B cell (primary cell): ENCODE data around the gene ETV6. TPM values are rescaled to one million over a fixed set of nuclear protein-coding genes. Genes with fewer than 3 reads are reported as not detected.

Experiments used
- ATAC-seq: fragments of 200-7000 bp; cut with Tn5 transposase; one replicate; pipeline ENCODE4 v1.10.0; 2021; ENCODE audit warnings: low read depth, mild to moderate bottlenecking, moderate number of reproducible peaks, moderate library complexity
- CTCF ChIA-PET: fragments of 350-600 bp; sonication (Branson Sonifier 250); formaldehyde crosslinking; loops from one replicate; lab custom pipeline; 2021; ENCODE audit warnings: antibody characterized with exemption, inconsistent platforms; lab: Charles Lee
- POLR2A ChIA-PET: fragments of 350-600 bp; sonication (Branson Sonifier 250); formaldehyde crosslinking; loops from one replicate; lab custom pipeline; 2021; ENCODE audit warnings: antibody characterized with exemption; lab: Charles Lee
- DNase-seq: peaks from one replicate; pipeline ENCODE4 v3.0.0; 2013
- H2AFZ ChIP-seq: 2 replicates; pipeline ENCODE4 v1.6.1; 2012; ENCODE audit warnings: mild to moderate bottlenecking, low read depth, low read length; ENCODE audit not compliant: insufficient read depth, poor library complexity, severe bottlenecking
- H3K27ac ChIP-seq, 2 donors: 1 replicate in 1 of 2; 2 replicates in 1 of 2; pipeline ENCODE4 v1.5.1; 2012 to 2013; ENCODE audit warnings: low read length in 2 of 2, mild to moderate bottlenecking in 2 of 2, moderate library complexity in 1 of 2
- H3K27me3 ChIP-seq, 4 experiments: fragments of 200-600 bp in 1 of 4; sonication (generic) in 1 of 4; replicated peaks in 1 of 4; 1 replicate in 2 of 4; 2 replicates in 2 of 4; pipeline versions ENCODE4 v1.6.1 to v1.7.0; 2013 to 2016; ENCODE audit warnings: low read length in 3 of 4, mild to moderate bottlenecking in 2 of 4, mixed read lengths in 1 of 4, moderate library complexity in 1 of 4; ENCODE audit not compliant: insufficient read depth in 4 of 4, control insufficient read depth in 3 of 4; ENCODE audit errors: control extremely low read depth in 1 of 4
- H3K36me3 ChIP-seq, 2 experiments: replicated peaks in 1 of 2; 1 replicate in 1 of 2; 2 replicates in 1 of 2; pipeline versions ENCODE4 v1.6.1 to v1.7.1; 2013; ENCODE audit warnings: low read length in 1 of 2; ENCODE audit not compliant: insufficient read depth in 2 of 2, control insufficient read depth in 1 of 2; ENCODE audit errors: control extremely low read depth in 1 of 2, extremely low read depth in 1 of 2
- H3K4me1 ChIP-seq, 2 donors: fragments of 200-600 bp in 1 of 2; sonication (generic) in 1 of 2; 1 replicate in 1 of 2; 2 replicates in 1 of 2; pipeline versions ENCODE4 v1.5.1 to v1.6.1; 2013 to 2017; ENCODE audit warnings: low read length in 2 of 2; ENCODE audit not compliant: control insufficient read depth in 2 of 2, insufficient read depth in 2 of 2
- H3K4me2 ChIP-seq: replicated peaks from 2 replicates; pipeline ENCODE3; 2012; ENCODE audit warnings: mild to moderate bottlenecking, low read depth, low read length; ENCODE audit not compliant: poor library complexity, severe bottlenecking
- H3K4me3 ChIP-seq, 5 experiments: fragments of 200-600 bp in 1 of 5; sonication (generic) in 1 of 5; 1 replicate in 3 of 5; 2 replicates in 2 of 5; pipeline versions ENCODE4 v1.5.1 to v1.7.0; 2011 to 2016; ENCODE audit warnings: low read length in 4 of 5, mild to moderate bottlenecking in 4 of 5, low read depth in 2 of 5, control low read depth in 1 of 5, moderate library complexity in 1 of 5; ENCODE audit not compliant: insufficient read depth in 1 of 5; ENCODE audit errors: control extremely low read depth in 1 of 5, extremely low read depth in 1 of 5
- H3K79me2 ChIP-seq: fragments of 200-600 bp; sonication (generic); one replicate; pipeline ENCODE4 v1.6.0; 2016; ENCODE audit warnings: low read length; ENCODE audit not compliant: control insufficient read depth, insufficient read depth
- H3K9ac ChIP-seq: fragments of 200-600 bp; sonication (generic); 2 replicates; pipeline ENCODE4 v1.6.1; 2017; ENCODE audit warnings: mild to moderate bottlenecking, low read length, moderate library complexity
- H3K9me3 ChIP-seq, 3 donors: one replicate each; pipeline versions ENCODE4 v1.6.1 to v1.7.1; 2013; ENCODE audit warnings: low read length in 2 of 3; ENCODE audit not compliant: control insufficient read depth in 2 of 3, insufficient read depth in 1 of 3; ENCODE audit errors: control extremely low read depth in 1 of 3
- H4K20me1 ChIP-seq: 2 replicates; pipeline ENCODE4 v1.6.0; 2012; ENCODE audit warnings: mild to moderate bottlenecking, low read length; ENCODE audit not compliant: insufficient read depth, control insufficient read depth, poor library complexity, severe bottlenecking
- H3K27ac Mint-ChIP-seq: one replicate; pipeline ENCODE4 v1.8.0; 2021; ENCODE audit warnings: mixed read lengths
- H3K27me3 Mint-ChIP-seq: one replicate; pipeline ENCODE4 v1.8.0; 2021; ENCODE audit warnings: mixed read lengths
- H3K4me1 Mint-ChIP-seq: one replicate; pipeline ENCODE4 v1.8.0; 2021; ENCODE audit warnings: mixed read lengths
- H3K4me3 Mint-ChIP-seq: one replicate; pipeline ENCODE4 v1.8.0; 2021; ENCODE audit warnings: mixed read lengths
- H3K9me3 Mint-ChIP-seq: one replicate; pipeline ENCODE4 v1.8.0; 2022; ENCODE audit warnings: mixed read lengths; ENCODE audit not compliant: insufficient read depth
- EZH2 ChIP-seq: IDR thresholded peaks from 2 replicates; pipeline ENCODE4 v1.6.1; 2012; ENCODE audit warnings: borderline replicate concordance, low read depth, mild to moderate bottlenecking, moderate library complexity, low read length; ENCODE audit not compliant: insufficient read depth, poor library complexity, severe bottlenecking
- WGBS: methylation state at CpG from one replicate; pipeline ENCODE4 v1.1.5; 2013; ENCODE audit warnings: missing lambda C conversion rate; ENCODE audit not compliant: insufficient coverage; 5-methylcytosine and 5-hydroxymethylcytosine counted together
- intact Hi-C: fragments of 100-400 bp; cut with micrococcal nuclease; formaldehyde crosslinking; loops from one replicate; pipeline ENCODE4 v1.10.0; 2022
- polyA plus RNA-seq: library from polyadenylated mRNA; depleted of rRNA; stranded (reverse); fragments of >200 nt; gene quantifications from 2 replicates; pipeline ENCODE4 v1.2.3, GENCODE V29; 2012
- total RNA-seq, 2 donors: library from RNA; stranded (reverse); fragments of 120-200 nt in 1 of 2; gene quantifications; 1 replicate in 1 of 2; 2 replicates in 1 of 2; pipeline versions ENCODE4 v1.2.3 to v1.2.4, GENCODE V29; 2013 to 2022
- TF ChIP-seq, protein P1 (sequence below): fragments of 200-600 bp; IDR thresholded peaks from one replicate; pipeline ENCODE4 v1.8.0; 2022; ENCODE audit warnings: antibody characterized with exemption, mild to moderate bottlenecking

Gene ETV6
- total and polyA plus RNA-seq, 2 donors (not counting 1 experiment from before 2014, with no cell fraction given): 17.4 to 123 TPM

DNA sequence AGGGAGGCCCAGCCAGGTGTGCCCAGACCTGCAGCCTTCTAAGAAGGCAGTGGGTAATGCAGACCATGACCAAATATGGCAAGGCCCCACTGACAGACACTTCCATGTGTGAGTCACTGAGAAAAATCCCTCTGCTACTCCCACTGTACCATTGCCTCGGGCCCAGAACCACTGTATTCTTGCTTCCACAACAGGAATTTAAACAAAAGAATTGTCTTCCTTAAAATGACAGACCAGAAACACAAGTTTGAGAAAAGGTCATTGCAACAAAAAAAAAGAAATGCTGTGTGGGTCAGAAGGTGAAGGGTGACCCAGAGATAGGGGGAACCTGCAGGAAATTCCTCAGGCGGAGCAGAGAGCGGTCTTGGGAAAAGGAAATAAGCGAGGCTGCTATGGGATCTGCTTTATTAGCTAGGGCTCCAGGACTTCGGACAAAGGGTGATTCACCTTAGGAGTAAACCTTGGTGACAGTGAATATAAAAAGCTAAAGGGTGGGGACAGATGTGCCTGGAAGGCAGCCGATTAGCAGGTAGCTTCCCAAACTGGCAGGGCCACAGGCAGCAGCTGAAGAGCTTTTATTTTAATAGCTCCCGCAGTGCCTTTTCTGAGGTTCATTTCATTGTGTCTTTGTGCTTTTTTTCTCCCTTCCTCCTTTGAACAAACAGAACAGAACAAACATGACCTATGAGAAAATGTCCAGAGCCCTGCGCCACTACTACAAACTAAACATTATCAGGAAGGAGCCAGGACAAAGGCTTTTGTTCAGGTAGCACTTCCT is 236.0 kb downstream of the ETV6 start:
- H3K27ac ChIP-seq: no peak overlapping the region
- H4K20me1 ChIP-seq: peaks cover 9% of the 10 kb centered on the region
- DNase-seq (no peak), ATAC-seq (no peak)
- H3K4me1 Mint-ChIP-seq: peaks cover 33% of the 10 kb centered on the region
- H3K79me2 ChIP-seq: no peaks in the 10 kb centered on the region
- no peak overlapping the region for H3K4me2 ChIP-seq
- no peaks in the 10 kb centered on the region for H3K27me3 Mint-ChIP-seq
- no peak overlapping the region for H2AFZ ChIP-seq
- H3K4me1 ChIP-seq: no peaks in the 10 kb centered on the region
- H3K4me3 Mint-ChIP-seq: no peak overlapping the region
- CTCF ChIA-PET: interaction anchor here (0.9 kb wide), 1 partner anchor 22 kb away, joined by 4 read pairs; no protein-coding TSS in a partner anchor
- H3K36me3 ChIP-seq: peaks cover 0 to 67% of the 10 kb centered on the region in 2 experiments
- 97% methylated on average over 5 of the region's 8 CpGs for WGBS
- no peak overlapping the region for H3K9ac ChIP-seq
- POLR2A ChIA-PET: no interaction called here
- H3K9me3 ChIP-seq: peaks cover 0 to 7% (median 0%) of the 10 kb centered on the region in 3 donors
- TF ChIP-seq, protein P1, sequence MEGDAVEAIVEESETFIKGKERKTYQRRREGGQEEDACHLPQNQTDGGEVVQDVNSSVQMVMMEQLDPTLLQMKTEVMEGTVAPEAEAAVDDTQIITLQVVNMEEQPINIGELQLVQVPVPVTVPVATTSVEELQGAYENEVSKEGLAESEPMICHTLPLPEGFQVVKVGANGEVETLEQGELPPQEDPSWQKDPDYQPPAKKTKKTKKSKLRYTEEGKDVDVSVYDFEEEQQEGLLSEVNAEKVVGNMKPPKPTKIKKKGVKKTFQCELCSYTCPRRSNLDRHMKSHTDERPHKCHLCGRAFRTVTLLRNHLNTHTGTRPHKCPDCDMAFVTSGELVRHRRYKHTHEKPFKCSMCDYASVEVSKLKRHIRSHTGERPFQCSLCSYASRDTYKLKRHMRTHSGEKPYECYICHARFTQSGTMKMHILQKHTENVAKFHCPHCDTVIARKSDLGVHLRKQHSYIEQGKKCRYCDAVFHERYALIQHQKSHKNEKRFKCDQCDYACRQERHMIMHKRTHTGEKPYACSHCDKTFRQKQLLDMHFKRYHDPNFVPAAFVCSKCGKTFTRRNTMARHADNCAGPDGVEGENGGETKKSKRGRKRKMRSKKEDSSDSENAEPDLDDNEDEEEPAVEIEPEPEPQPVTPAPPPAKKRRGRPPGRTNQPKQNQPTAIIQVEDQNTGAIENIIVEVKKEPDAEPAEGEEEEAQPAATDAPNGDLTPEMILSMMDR: no peak
- no peak for TF ChIP-seq EZH2
- H3K27ac Mint-ChIP-seq: no peak overlapping the region
- no peak overlapping the region for H3K4me3 ChIP-seq
- intact Hi-C loops: no loop called here
- no peaks in the 10 kb centered on the region for H3K27me3 ChIP-seq
- H3K9me3 Mint-ChIP-seq: no peaks in the 10 kb centered on the region

DNA sequence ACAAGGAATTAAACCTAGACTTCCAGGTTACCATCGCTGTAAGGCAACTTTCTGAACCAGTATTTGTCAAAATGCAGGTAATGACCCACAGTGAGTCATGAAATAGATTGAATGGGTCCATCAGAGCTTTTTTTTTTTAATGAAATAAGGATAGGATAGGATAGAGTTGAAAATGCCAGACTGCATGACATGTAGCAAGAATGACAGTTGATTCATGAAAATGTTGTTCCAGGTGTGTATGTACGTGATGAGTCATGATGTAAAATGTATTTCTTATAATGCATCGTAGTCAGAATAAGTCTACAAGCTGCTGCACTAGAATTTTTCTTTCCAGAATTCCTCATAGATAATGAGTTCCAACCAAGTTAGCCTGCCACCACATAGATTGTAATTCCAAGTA is 236.9 kb downstream of the ETV6 start:
- TF ChIP-seq, protein P1: no peak
- TF ChIP-seq EZH2: no peak
- Histone ChIP-seq H3K36me3 (peaks cover 0 to 66% of the 10 kb centered on the region in 2 experiments), H3K27me3 (no peaks in the 10 kb centered on the region), H4K20me1 (peaks cover 9% of the 10 kb centered on the region), H2AFZ (no peak overlapping the region), H3K4me1 (peaks cover 5% of the 10 kb centered on the region in 2 donors), H3K4me3 (no peak overlapping the region), H3K9me3 (peaks cover 0 to 1% (median 0%) of the 10 kb centered on the region in 3 donors), H3K27ac (no peak overlapping the region), H3K9ac (no peak overlapping the region), H3K4me2 (no peak overlapping the region), H3K79me2 (no peaks in the 10 kb centered on the region)
- DNase-seq (no peak), ATAC-seq (no peak)
- H3K9me3 Mint-ChIP-seq: no peaks in the 10 kb centered on the region
- 90% methylated on average over 1 of the region's 3 CpGs for WGBS
- CTCF ChIA-PET: interaction anchor here (0.9 kb wide), 1 partner anchor 22 kb away, joined by 4 read pairs; no protein-coding TSS in a partner anchor
- no peak overlapping the region for H3K4me3 Mint-ChIP-seq
- peaks cover 37% of the 10 kb centered on the region for H3K4me1 Mint-ChIP-seq
- H3K27me3 Mint-ChIP-seq: no peaks in the 10 kb centered on the region
- POLR2A ChIA-PET: no interaction called here
- no peak overlapping the region for H3K27ac Mint-ChIP-seq
- intact Hi-C loops: no loop called here
